Tibial artery (tissue), 4 donors: ENCODE measurements around the gene OR4D6.
"Not testable (repeated sequence)": the region's sequence is repeated elsewhere in the genome, so short reads cannot be mapped to it uniquely, and the experiment has no call there.

Source experiments
- DNase-seq, 2 donors: peaks; one replicate each; pipeline ENCODE4 v3.0.0-alpha.2; 2019
- H3K27ac ChIP-seq, 2 donors: fragments of 200-600 bp; sonication (generic) in 1 of 2; 1 replicate in 1 of 2; 2 replicates in 1 of 2; pipeline ENCODE4 v1.5.1; 2018 to 2019; ENCODE audit warnings: mild to moderate bottlenecking in 1 of 2
- H3K27me3 ChIP-seq, 2 donors: fragments of 200-600 bp; sonication (generic) in 1 of 2; one replicate each; pipeline versions ENCODE4 v1.5.1 to v1.6.0; 2016 to 2019
- H3K36me3 ChIP-seq, 3 donors: fragments of 200-600 bp; sonication (generic) in 2 of 3; one replicate each; pipeline ENCODE4 v1.5.1; 2016 to 2019; ENCODE audit warnings: mild to moderate bottlenecking in 2 of 3
- H3K4me1 ChIP-seq, 4 donors: fragments of 200-600 bp; sonication (generic) in 2 of 4; 1 replicate in 3 of 4; 2 replicates in 1 of 4; pipeline ENCODE4 v1.5.1; 2016 to 2019
- H3K4me3 ChIP-seq, 2 donors: fragments of 200-600 bp; sonication (generic) in 1 of 2; 1 replicate in 1 of 2; 2 replicates in 1 of 2; pipeline ENCODE4 v1.5.1; 2018 to 2019; ENCODE audit warnings: mild to moderate bottlenecking in 2 of 2
- H3K9me3 ChIP-seq, 3 donors: fragments of 200-600 bp; sonication (generic) in 1 of 3; one replicate each; pipeline ENCODE4 v1.5.1; 2016 to 2019
- intact Hi-C: fragments of 100-400 bp; cut with DNase I; formaldehyde crosslinking; loops from one replicate; pipeline ENCODE4 v1.15.0; 2023; ENCODE audit warnings: low total_unique reads
- TF ChIP-seq, protein P1 (sequence below), 2 experiments: fragments of 200-600 bp in 1 of 2; fragments of 450-650 bp in 1 of 2; IDR thresholded peaks; one replicate each; pipeline ENCODE4 v1.5.1; 2017 to 2019; ENCODE audit warnings: antibody characterized with exemption in 2 of 2, mild to moderate bottlenecking in 1 of 2, moderate library complexity in 1 of 2

Gene OR4D6

DNA sequence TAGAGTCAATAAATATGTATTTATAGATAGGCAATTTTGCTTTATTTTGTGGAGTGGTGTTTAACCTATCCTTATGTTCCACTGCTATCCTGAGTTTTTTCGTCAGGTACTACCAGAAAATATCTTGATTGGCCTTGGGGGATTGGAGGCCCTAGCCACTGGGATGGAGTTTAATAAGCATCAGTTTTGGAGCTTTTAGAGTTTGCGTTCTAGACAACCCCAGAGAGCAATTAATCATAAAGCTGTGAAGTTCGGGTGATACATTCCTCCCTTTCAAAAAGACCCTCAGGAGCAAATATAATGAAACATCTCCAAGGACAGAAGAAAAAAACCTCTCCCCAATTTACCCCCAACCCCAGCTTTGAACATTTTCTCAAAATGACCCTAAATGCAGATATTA, 20.6 kb upstream of the OR4D6 start, which contains the start of gene OR5A1:
OR5A1 (plus strand) TSS at position 301 of the 400 bp plus-strand sequence. CDS start 6,700 bp downstream, outside the sequence.
- Histone ChIP-seq H3K27me3 (no peaks in the 10 kb centered on the region), H3K36me3 (no peaks in the 10 kb centered on the region), H3K9me3 (no peaks in the 10 kb centered on the region), H3K27ac (no peak within 1 kb of the TSS), H3K4me1 (no peaks in the 10 kb centered on the region), H3K4me3 (no peak within 1 kb of the TSS)
- no peak for DNase-seq
- intact Hi-C loops = no loop called here
- TF ChIP-seq, protein P1, sequence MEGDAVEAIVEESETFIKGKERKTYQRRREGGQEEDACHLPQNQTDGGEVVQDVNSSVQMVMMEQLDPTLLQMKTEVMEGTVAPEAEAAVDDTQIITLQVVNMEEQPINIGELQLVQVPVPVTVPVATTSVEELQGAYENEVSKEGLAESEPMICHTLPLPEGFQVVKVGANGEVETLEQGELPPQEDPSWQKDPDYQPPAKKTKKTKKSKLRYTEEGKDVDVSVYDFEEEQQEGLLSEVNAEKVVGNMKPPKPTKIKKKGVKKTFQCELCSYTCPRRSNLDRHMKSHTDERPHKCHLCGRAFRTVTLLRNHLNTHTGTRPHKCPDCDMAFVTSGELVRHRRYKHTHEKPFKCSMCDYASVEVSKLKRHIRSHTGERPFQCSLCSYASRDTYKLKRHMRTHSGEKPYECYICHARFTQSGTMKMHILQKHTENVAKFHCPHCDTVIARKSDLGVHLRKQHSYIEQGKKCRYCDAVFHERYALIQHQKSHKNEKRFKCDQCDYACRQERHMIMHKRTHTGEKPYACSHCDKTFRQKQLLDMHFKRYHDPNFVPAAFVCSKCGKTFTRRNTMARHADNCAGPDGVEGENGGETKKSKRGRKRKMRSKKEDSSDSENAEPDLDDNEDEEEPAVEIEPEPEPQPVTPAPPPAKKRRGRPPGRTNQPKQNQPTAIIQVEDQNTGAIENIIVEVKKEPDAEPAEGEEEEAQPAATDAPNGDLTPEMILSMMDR (IDR thresholded peaks at IDR 0.05) = no peak

DNA sequence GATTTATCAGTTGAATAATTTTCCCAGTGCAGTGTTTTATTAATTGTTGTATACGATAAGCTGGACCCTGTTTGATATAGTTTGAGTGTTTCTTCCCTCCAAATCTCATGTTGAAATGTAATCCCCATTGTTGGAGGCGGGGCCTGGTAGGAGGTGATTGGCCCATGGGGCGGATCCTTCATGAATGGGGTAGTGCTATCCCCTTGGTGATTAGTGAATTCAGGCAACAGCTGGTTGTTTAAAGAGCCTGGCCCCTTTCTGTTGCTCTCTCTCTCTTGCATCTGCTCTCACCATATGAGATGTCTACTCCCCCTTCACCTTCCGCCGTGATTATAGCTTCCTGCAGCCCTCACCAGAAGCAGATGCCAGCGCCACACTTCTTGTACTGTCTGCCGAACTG, 19.0 kb upstream of the OR4D6 start:
- Histone ChIP-seq H3K27me3 (no peaks in the 10 kb centered on the region), H3K9me3 (no peaks in the 10 kb centered on the region), H3K27ac (no peak overlapping the region), H3K4me1 (no peaks in the 10 kb centered on the region), H3K36me3 (no peaks in the 10 kb centered on the region), H3K4me3 (no peak overlapping the region)
- TF ChIP-seq, protein P1 (IDR thresholded peaks at IDR 0.05) = no peak
- intact Hi-C loops = no loop called here
- DNase-seq = no peak

DNA sequence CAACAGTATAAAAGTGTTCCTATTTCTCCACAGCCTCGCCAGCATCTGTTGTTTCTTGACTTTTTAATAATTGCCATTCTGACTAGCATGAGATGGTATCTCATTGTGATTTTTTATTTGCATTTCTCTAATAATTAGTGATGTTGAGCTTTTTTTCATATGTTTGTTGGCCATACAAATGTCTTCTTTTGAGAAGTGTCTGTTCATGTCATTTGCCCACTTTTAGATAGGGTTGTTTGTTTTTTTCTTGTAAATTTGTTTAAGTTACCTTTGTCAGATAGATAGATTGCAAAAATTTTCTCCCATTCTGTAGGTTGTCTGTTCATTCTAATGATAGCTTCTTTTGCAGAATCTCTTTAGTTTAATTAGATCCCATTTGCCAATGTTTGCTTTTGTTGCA, 11.1 kb upstream of the OR4D6 start:
- H3K27me3 ChIP-seq, DNase-seq, H3K36me3 ChIP-seq, H3K9me3 ChIP-seq, H3K4me3 ChIP-seq, intact Hi-C loops, H3K4me1 ChIP-seq, H3K27ac ChIP-seq: not testable (repeated sequence)

DNA sequence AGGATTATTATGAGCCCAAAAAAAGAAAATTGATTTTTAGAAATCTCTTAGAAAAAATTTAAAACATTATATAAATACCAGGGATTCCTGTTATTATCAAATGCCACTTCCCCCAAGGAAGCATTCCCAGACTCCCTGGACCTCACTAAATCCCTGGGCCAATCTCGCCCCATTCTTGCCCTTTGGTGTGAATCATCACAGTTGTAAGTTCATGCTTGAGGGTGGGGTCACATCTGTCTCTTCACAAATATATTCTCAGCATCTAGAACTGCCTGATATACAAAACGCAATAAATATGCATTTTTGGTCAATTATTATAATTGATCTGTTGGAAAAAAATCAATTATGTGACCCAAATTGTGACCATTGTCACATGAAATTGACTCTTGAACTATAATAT, 8.3 kb upstream of the OR4D6 start:
- H3K4me3 ChIP-seq = no peak overlapping the region
- no peaks in the 10 kb centered on the region for H3K9me3 ChIP-seq
- no peaks in the 10 kb centered on the region for H3K36me3 ChIP-seq
- no peak for DNase-seq
- intact Hi-C loops = no loop called here
- no peaks in the 10 kb centered on the region for H3K27me3 ChIP-seq
- TF ChIP-seq, protein P1 (IDR thresholded peaks at IDR 0.05) = no peak
- no peaks in the 10 kb centered on the region for H3K4me1 ChIP-seq
- H3K27ac ChIP-seq = no peak overlapping the region

DNA sequence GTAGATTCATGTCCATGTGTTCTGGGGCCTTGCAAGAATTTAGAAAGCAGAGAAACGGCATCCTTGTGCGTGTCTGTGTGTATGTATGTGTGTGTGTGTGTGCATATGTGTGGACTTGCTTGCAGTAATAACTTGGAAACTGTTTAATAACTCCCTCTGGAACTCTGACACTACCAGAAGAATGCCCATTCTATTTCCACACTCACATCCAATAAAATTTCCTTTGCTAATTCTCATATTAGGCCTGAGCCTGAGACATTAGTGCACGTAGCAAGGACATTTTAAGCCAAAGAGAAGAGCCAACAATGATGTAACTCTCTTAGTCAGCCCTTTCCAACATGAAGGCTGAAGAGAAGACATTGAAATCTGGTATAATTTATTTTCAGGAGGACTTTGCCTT, 3.2 kb downstream of the OR4D6 start:
- no peaks in the 10 kb centered on the region for H3K36me3 ChIP-seq
- H3K9me3 ChIP-seq = no peaks in the 10 kb centered on the region
- no peak for DNase-seq
- intact Hi-C loops = no loop called here
- TF ChIP-seq, protein P1 (IDR thresholded peaks at IDR 0.05) = no peak
- H3K4me3 ChIP-seq = no peak overlapping the region
- H3K27me3 ChIP-seq = no peaks in the 10 kb centered on the region
- no peak overlapping the region for H3K27ac ChIP-seq
- H3K4me1 ChIP-seq = no peaks in the 10 kb centered on the region

DNA sequence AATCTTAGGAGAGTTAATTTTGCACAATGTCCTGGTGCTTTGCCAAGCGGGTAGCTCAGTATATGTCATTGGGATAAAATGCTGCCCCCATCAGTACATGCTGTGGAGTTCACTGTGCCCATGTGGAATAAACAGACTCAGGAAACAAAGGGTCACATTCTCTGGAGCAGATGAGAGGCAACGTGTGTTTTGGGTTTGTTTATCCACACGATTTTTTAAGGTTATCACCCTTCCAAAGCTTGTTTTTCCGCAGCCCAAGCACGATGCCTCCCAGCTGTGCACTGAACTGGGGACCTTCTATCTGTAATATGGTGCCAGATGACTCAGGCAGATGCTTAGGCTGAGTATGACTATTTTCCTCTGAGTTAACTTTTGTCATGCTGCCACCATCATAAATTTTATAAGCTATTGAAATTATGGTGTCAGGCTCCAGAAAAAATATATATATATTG, 6.5 kb downstream of the OR4D6 start:
- Histone ChIP-seq H3K27ac (no peak overlapping the region), H3K4me3 (no peak overlapping the region)
- intact Hi-C loops = no loop called here

More for the DNA sequence above, 6.5 kb downstream of the OR4D6 start:
- TF ChIP-seq, protein P1 (IDR thresholded peaks at IDR 0.05) = no peak
- Histone ChIP-seq H3K9me3 (no peaks in the 10 kb centered on the region), H3K27me3 (no peaks in the 10 kb centered on the region), H3K4me1 (no peaks in the 10 kb centered on the region), H3K36me3 (no peaks in the 10 kb centered on the region)
- DNase-seq = no peak
